H1 (cell line): ENCODE data around the gene UCHL1. TPM values are rescaled to one million over a fixed set of nuclear protein-coding genes. Genes with fewer than 3 reads are reported as not detected.
A peak's percentile ranks its signal among the peaks of the same experiment; 100 is the strongest.

Source experiments
- CTCF ChIA-PET: fragments of 300-600 bp; sonication (Branson Sonifier 250); formaldehyde crosslinking; loops from one replicate; lab custom pipeline; 2021; ENCODE audit not compliant: partially characterized antibody; lab: Charles Lee
- POLR2A ChIA-PET: fragments of 300-600 bp; sonication (Branson Sonifier 250); formaldehyde crosslinking; loops from one replicate; lab custom pipeline; 2021; ENCODE audit warnings: inconsistent platforms; ENCODE audit not compliant: partially characterized antibody; lab: Charles Lee
- DNase-seq, 2 experiments: peaks; one replicate each; pipeline versions ENCODE4 v3.0.0 to v3.0.0-alpha.2; 2010 to 2022; ENCODE audit warnings: low spot score in 2 of 2, low read depth in 1 of 2, mixed read lengths in 1 of 2
- FAIRE-seq: peaks from 2 replicates; lab custom pipeline; 2011; peaks lifted over from hg19 to GRCh38; lab: Jason Lieb, UNC
- H2AFZ ChIP-seq: 2 replicates; pipeline ENCODE4 v1.8.1; 2012; ENCODE audit warnings: low read length, inconsistent platforms
- H2AK5ac ChIP-seq: 2 replicates; pipeline ENCODE4 v1.6.1; 2013; ENCODE audit warnings: low read depth, low read length
- H2BK120ac ChIP-seq: replicated peaks from 2 replicates; pipeline ENCODE3; 2013; ENCODE audit warnings: low read depth, low read length, inconsistent platforms
- H2BK12ac ChIP-seq: 2 replicates; pipeline ENCODE4 v1.6.1; 2013; ENCODE audit warnings: low read depth, low read length
- H2BK15ac ChIP-seq: 2 replicates; pipeline ENCODE4 v1.6.1; 2013; ENCODE audit warnings: low read length
- H2BK20ac ChIP-seq: 2 replicates; pipeline ENCODE4 v1.6.1; 2013; ENCODE audit warnings: low read length
- H2BK5ac ChIP-seq: 2 replicates; pipeline ENCODE4 v1.6.1; 2013; ENCODE audit warnings: low read depth, low read length
- H3K14ac ChIP-seq: 2 replicates; pipeline ENCODE4 v1.6.1; 2013; ENCODE audit warnings: inconsistent platforms; ENCODE audit not compliant: insufficient read length
- H3K18ac ChIP-seq: 2 replicates; pipeline ENCODE4 v1.6.1; 2013; ENCODE audit warnings: low read length; ENCODE audit errors: extremely low read depth
- H3K23ac ChIP-seq: 2 replicates; pipeline ENCODE4 v1.6.1; 2013; ENCODE audit warnings: inconsistent platforms; ENCODE audit not compliant: insufficient read length
- H3K23me2 ChIP-seq: 2 replicates; pipeline ENCODE4 v1.6.1; 2013; ENCODE audit warnings: low read depth, low read length
- H3K27ac ChIP-seq: 2 replicates; pipeline ENCODE4 v1.6.1; 2011; ENCODE audit warnings: low read depth, low read length, inconsistent platforms
- H3K27me3 ChIP-seq, 4 experiments: replicated peaks in 1 of 4; 1 replicate in 1 of 4; 2 replicates in 3 of 4; pipeline versions ENCODE4 v1.6.1 to v1.8.1; 2011 to 2013; ENCODE audit warnings: low read length in 3 of 4, mild to moderate bottlenecking in 3 of 4, inconsistent platforms in 2 of 4, mixed read lengths in 2 of 4, moderate library complexity in 1 of 4; ENCODE audit not compliant: control insufficient read depth in 3 of 4, insufficient read depth in 3 of 4; ENCODE audit errors: extremely low read depth in 1 of 4
- H3K36me3 ChIP-seq, 4 experiments: 2 replicates each; pipeline versions ENCODE4 v1.6.1 to v1.8.1; 2011 to 2013; ENCODE audit warnings: mild to moderate bottlenecking in 4 of 4, low read length in 3 of 4, moderate library complexity in 2 of 4, control low read depth in 1 of 4, inconsistent platforms in 1 of 4; ENCODE audit not compliant: insufficient read depth in 4 of 4, control insufficient read depth in 2 of 4
- H3K4ac ChIP-seq: replicated peaks from 2 replicates; pipeline ENCODE3; 2013; ENCODE audit warnings: low read length, low read depth, mixed read lengths, inconsistent platforms; ENCODE audit not compliant: insufficient read length
- H3K4me1 ChIP-seq, 4 experiments: replicated peaks in 1 of 4; 1 replicate in 1 of 4; 2 replicates in 3 of 4; pipeline versions ENCODE4 v1.6.1 to v1.8.1; 2011 to 2013; ENCODE audit warnings: low read length in 3 of 4, inconsistent platforms in 2 of 4, mixed read lengths in 1 of 4; ENCODE audit not compliant: insufficient read depth in 4 of 4, control insufficient read depth in 3 of 4
- H3K4me2 ChIP-seq, 2 experiments: 2 replicates each; pipeline versions ENCODE4 v1.6.1 to v1.8.1; 2011 to 2013; ENCODE audit warnings: low read depth in 2 of 2, low read length in 2 of 2, control low read depth in 1 of 2, inconsistent platforms in 1 of 2, mild to moderate bottlenecking in 1 of 2; ENCODE audit not compliant: insufficient read depth in 1 of 2
- H3K4me3 ChIP-seq, 4 experiments: fragments of 200-600, 300-600 bp in 1 of 4; sonication (generic), shearing (Covaris generic), sonication (Bioruptor Twin) in 1 of 4; 2 replicates each; pipeline versions ENCODE4 v1.5.1 to v1.8.1; 2011 to 2016; ENCODE audit warnings: low read length in 4 of 4, low read depth in 3 of 4, control low read depth in 2 of 4, inconsistent platforms in 2 of 4, mild to moderate bottlenecking in 2 of 4, mixed read lengths in 1 of 4, moderate library complexity in 1 of 4; ENCODE audit not compliant: insufficient read depth in 2 of 4; ENCODE audit errors: extremely low read depth in 1 of 4
- H3K56ac ChIP-seq: replicated peaks from 2 replicates; pipeline ENCODE3; 2013; ENCODE audit warnings: low read depth, mild to moderate bottlenecking, mixed read lengths, low read length, inconsistent platforms; ENCODE audit not compliant: insufficient read length
- H3K79me1 ChIP-seq: 2 replicates; pipeline ENCODE4 v1.6.1; 2013; ENCODE audit warnings: low read depth, low read length, control low read depth
- H3K79me2 ChIP-seq, 2 experiments: 2 replicates each; pipeline versions ENCODE4 v1.6.1 to v1.8.1; 2012 to 2013; ENCODE audit warnings: low read length in 2 of 2, mild to moderate bottlenecking in 2 of 2, inconsistent platforms in 1 of 2; ENCODE audit not compliant: insufficient read depth in 2 of 2, control insufficient read depth in 1 of 2
- H3K9ac ChIP-seq, 4 experiments: replicated peaks in 1 of 4; 1 replicate in 1 of 4; 2 replicates in 3 of 4; pipeline versions ENCODE4 v1.6.1 to v1.8.1; 2011 to 2013; ENCODE audit warnings: low read depth in 3 of 4, low read length in 3 of 4, control low read depth in 2 of 4, mild to moderate bottlenecking in 2 of 4, moderate library complexity in 2 of 4, inconsistent platforms in 1 of 4; ENCODE audit errors: extremely low read depth in 1 of 4
- H3K9me3 ChIP-seq, 2 experiments: 2 replicates each; pipeline versions ENCODE4 v1.6.1 to v1.8.1; 2012 to 2013; ENCODE audit warnings: mild to moderate bottlenecking in 2 of 2, moderate library complexity in 2 of 2, control low read depth in 1 of 2, inconsistent platforms in 1 of 2, low read depth in 1 of 2, low read length in 1 of 2, mixed read lengths in 1 of 2; ENCODE audit not compliant: insufficient read depth in 2 of 2
- H4K20me1 ChIP-seq, 2 experiments: replicated peaks in 1 of 2; 2 replicates each; pipeline versions ENCODE3 to v1.8.1; 2011 to 2013; ENCODE audit warnings: inconsistent platforms in 2 of 2, low read length in 2 of 2, mild to moderate bottlenecking in 1 of 2; ENCODE audit not compliant: insufficient read depth in 2 of 2, control insufficient read depth in 1 of 2
- H4K5ac ChIP-seq: 2 replicates; pipeline ENCODE4 v1.6.1; 2013; ENCODE audit warnings: low read length, low read depth, mixed read lengths, inconsistent platforms; ENCODE audit not compliant: insufficient read length
- H4K8ac ChIP-seq: 2 replicates; pipeline ENCODE4 v1.8.0; 2013; ENCODE audit warnings: mild to moderate bottlenecking, moderate library complexity, low read length, inconsistent platforms; ENCODE audit not compliant: insufficient read depth; ENCODE audit errors: extremely low read depth
- H4K91ac ChIP-seq: replicated peaks from 2 replicates; pipeline ENCODE3; 2013; ENCODE audit warnings: low read length, mixed read lengths, inconsistent platforms; ENCODE audit not compliant: insufficient read length
- BACH1 ChIP-seq: IDR thresholded peaks from 2 replicates; pipeline ENCODE4 v1.6.1; 2012; ENCODE audit warnings: low read length, improper control_type of control experiment
- RAD21 ChIP-seq, 2 experiments: IDR thresholded peaks in 1 of 2; conservative IDR thresholded peaks in 1 of 2; 2 replicates each; pipeline ENCODE4 v1.6.1; 2011; ENCODE audit warnings: low read depth in 2 of 2, low read length in 2 of 2, improper control_type of control experiment in 1 of 2, inconsistent platforms in 1 of 2, mild to moderate bottlenecking in 1 of 2, moderate library complexity in 1 of 2
- YY1 ChIP-seq: IDR thresholded peaks from 2 replicates; pipeline ENCODE4 v1.6.1; 2011; ENCODE audit warnings: low read depth, mild to moderate bottlenecking, low read length
- WGBS, 2 experiments: shearing (Covaris generic) in 1 of 2; methylation state at CpG; one replicate each; pipeline versions ENCODE4 v1.1.6 to v1.1.7; 2013 to 2015; ENCODE audit warnings: low lambda C conversion rate in 2 of 2, mixed read lengths in 2 of 2, inconsistent platforms in 1 of 2, low coverage in 1 of 2, missing lambda C conversion rate in 1 of 2; ENCODE audit not compliant: insufficient replicate concordance in 2 of 2, insufficient coverage in 1 of 2, insufficient read length in 1 of 2; ENCODE audit errors: extremely low coverage in 1 of 2, missing lambda C conversion rate in 1 of 2; 5-methylcytosine and 5-hydroxymethylcytosine counted together
- polyA plus RNA-seq, 7 experiments: library from polyadenylated mRNA; depleted of rRNA in 3 of 7; stranded (reverse) in 5 of 7; unstranded in 2 of 7; fragments of >200 nt in 5 of 7; fragments of 200-250 nt in 2 of 7; gene quantifications; 1 replicate in 5 of 7; 2 replicates in 1 of 7; 4 replicates in 1 of 7; pipeline versions ENCODE4 v1.2.1 to v1.2.3, GENCODE V29; 2011 to 2013; ENCODE audit warnings: missing spikeins in 2 of 7, mixed read lengths in 2 of 7
- total RNA-seq: library from RNA; stranded (reverse); fragmentation: NEBNext Ultra II Directional; extraction: Animal tissue kit (Norgen Biotek cat#: 25700); gene quantifications from 2 replicates; pipeline ENCODE4 v1.2.1, GENCODE V29; 2021
- TF ChIP-seq, protein P1 (sequence below), 3 experiments: IDR thresholded peaks; 1 replicate in 2 of 3; 2 replicates in 1 of 3; pipeline versions ENCODE4 v1.5.1 to v1.6.1; 2011; ENCODE audit warnings: low read length in 3 of 3, mild to moderate bottlenecking in 3 of 3, inconsistent platforms in 2 of 3, low read depth in 1 of 3, moderate library complexity in 1 of 3; ENCODE audit not compliant: insufficient read depth in 1 of 3; ENCODE audit errors: control extremely low read depth in 1 of 3

The UCHL1 gene
- total and polyA plus RNA-seq, 2 of the 8 experiments (the other 6 are each of a cell fraction or from before 2014, with no cell fraction given): 781 to 1,717 TPM

DNA sequence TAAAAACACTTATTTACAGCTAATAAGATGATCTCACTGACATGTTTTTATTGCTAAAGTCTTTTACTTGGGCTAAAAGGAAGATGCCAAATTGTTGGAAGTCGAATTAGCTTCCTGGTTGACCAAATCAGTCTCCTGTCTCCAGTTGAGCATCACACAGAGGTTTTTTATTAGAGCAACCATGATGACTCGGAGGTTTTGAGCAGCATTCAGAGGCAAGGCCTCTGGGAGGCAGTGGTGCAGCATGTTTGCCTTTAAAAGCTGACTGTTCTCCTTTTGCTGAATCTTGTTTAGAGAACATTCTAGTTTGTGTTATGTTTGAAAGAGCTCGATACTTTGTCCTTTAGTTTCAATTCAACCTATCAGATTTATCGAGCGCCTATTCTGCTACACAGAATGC is 2.1 kb downstream of the UCHL1 start:
- H4K8ac ChIP-seq: no peak overlapping the region
- no peak overlapping the region for H3K23ac ChIP-seq
- no peak overlapping the region for H3K18ac ChIP-seq
- no peak overlapping the region for H2BK15ac ChIP-seq
- peaks cover 0 to 41% of the 10 kb centered on the region in 2 experiments; a peak in 2 of 4 replicates for H3K79me2 ChIP-seq
- peaks cover 37 to 57% (median 51%) of the 10 kb centered on the region in 4 experiments for H3K36me3 ChIP-seq
- 86% methylated on average over 5 of the region's 5 CpGs; no CpG with 5 or more reads in 1 of the 2 experiments for WGBS, 2 experiments
- CTCF ChIA-PET: interaction anchor here (0.7 to 4.8 kb wide), 21 partner anchors 10 to 464 kb away, joined by 3 to 18 read pairs (median 3); no protein-coding TSS in a partner anchor
- H2AK5ac ChIP-seq: no peak overlapping the region
- FAIRE-seq: peak; percentile 84
- H3K4me3 ChIP-seq: peak overlapping the region in 3 of 4 experiments; percentile 87 to 97 (median 91); a peak in 5 of 8 replicates
- H4K5ac ChIP-seq: no peak overlapping the region
- H2AFZ ChIP-seq: no peak overlapping the region
- peaks cover 9% of the 10 kb centered on the region for H3K23me2 ChIP-seq
- H3K4ac ChIP-seq: no peak overlapping the region
- no peaks in the 10 kb centered on the region for H3K9me3 ChIP-seq
- no peak overlapping the region for H2BK12ac ChIP-seq
- no peak overlapping the region for H3K9ac ChIP-seq
- H3K27ac ChIP-seq: no peak overlapping the region
- no peak overlapping the region for H4K91ac ChIP-seq
- H3K14ac ChIP-seq: no peak overlapping the region
- H3K79me1 ChIP-seq: peaks cover 3% of the 10 kb centered on the region
- H3K27me3 ChIP-seq: no peaks in the 10 kb centered on the region
- no peak overlapping the region for H2BK20ac ChIP-seq
- POLR2A ChIA-PET: interaction anchor here (0.6 to 8.6 kb wide), 27 partner anchors 8 to 1735 kb away, joined by 3 to 150 read pairs (median 4); partner anchors contain the start of gene APBB2
- H3K56ac ChIP-seq: no peak overlapping the region
- H3K4me1 ChIP-seq: peaks cover 2 to 8% (median 4%) of the 10 kb centered on the region in 4 experiments; a peak in 6 of 7 replicates
- H2BK120ac ChIP-seq: no peak overlapping the region
- no peak for DNase-seq
- H3K4me2 ChIP-seq: peak overlapping the region; percentile 76 to 80
- peaks cover 7 to 10% of the 10 kb centered on the region in 2 experiments for H4K20me1 ChIP-seq
- no peak overlapping the region for H2BK5ac ChIP-seq
- TF ChIP-seq, protein P1, sequence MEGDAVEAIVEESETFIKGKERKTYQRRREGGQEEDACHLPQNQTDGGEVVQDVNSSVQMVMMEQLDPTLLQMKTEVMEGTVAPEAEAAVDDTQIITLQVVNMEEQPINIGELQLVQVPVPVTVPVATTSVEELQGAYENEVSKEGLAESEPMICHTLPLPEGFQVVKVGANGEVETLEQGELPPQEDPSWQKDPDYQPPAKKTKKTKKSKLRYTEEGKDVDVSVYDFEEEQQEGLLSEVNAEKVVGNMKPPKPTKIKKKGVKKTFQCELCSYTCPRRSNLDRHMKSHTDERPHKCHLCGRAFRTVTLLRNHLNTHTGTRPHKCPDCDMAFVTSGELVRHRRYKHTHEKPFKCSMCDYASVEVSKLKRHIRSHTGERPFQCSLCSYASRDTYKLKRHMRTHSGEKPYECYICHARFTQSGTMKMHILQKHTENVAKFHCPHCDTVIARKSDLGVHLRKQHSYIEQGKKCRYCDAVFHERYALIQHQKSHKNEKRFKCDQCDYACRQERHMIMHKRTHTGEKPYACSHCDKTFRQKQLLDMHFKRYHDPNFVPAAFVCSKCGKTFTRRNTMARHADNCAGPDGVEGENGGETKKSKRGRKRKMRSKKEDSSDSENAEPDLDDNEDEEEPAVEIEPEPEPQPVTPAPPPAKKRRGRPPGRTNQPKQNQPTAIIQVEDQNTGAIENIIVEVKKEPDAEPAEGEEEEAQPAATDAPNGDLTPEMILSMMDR (IDR thresholded peaks at IDR 0.05; ENCODE audit: control extremely low read depth in 1 of 3, insufficient read depth in 1 of 3, low read depth in 1 of 3, low read length in 3 of 3): peak in 2 of 3 experiments; percentile 6 to 51; a peak in 2 of 4 replicates
- TF ChIP-seq RAD21 (IDR thresholded peaks at IDR 0.05 in 1 of 2, conservative IDR thresholded peaks at IDR 0.05 in 1 of 2; ENCODE audit: low read depth in 2 of 2, low read length in 2 of 2) (peak; percentile 42 to 54), BACH1 (peak; percentile 99), YY1 (peak; percentile 66)
